Left forelimb (tissue), 1 donor: ENCODE data around the gene IRF2.
"Not testable (repeated sequence)": the region's sequence is repeated elsewhere in the genome, so short reads cannot be mapped to it uniquely, and the experiment has no call there.

Source experiments
- DNase-seq: peaks from one replicate; pipeline ENCODE4 v3.0.0-alpha.2; 2018; ENCODE audit warnings: low spot score

IRF2 gene

GRCh38 chr4:184346682-184347081 is 127.7 kb downstream of the IRF2 start:
- DNase-seq, result no peak

- not testable (repeated sequence) for DNase-seq
Measured at GRCh38 chr4:184346273-184346672, 128.1 kb downstream of the IRF2 start.

DNA sequence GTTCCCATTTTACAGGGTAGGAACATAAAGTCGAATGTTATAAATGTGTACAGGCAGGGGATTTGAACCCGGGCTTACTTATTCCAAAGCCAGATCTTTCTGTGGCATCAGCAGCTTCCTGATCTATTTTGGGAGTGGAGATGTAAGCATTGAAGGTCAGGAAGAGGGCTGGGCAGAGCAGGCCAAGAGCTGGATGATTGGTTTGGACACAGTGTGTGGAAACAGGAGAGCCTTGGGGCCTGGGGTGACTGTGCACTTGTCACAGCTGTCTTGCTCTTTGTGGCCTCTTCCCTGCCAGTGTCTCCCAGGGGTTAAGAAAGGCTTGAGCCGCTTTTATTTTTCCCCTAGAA is 128.8 kb downstream of the IRF2 start:
- DNase-seq, result no peak

DNA sequence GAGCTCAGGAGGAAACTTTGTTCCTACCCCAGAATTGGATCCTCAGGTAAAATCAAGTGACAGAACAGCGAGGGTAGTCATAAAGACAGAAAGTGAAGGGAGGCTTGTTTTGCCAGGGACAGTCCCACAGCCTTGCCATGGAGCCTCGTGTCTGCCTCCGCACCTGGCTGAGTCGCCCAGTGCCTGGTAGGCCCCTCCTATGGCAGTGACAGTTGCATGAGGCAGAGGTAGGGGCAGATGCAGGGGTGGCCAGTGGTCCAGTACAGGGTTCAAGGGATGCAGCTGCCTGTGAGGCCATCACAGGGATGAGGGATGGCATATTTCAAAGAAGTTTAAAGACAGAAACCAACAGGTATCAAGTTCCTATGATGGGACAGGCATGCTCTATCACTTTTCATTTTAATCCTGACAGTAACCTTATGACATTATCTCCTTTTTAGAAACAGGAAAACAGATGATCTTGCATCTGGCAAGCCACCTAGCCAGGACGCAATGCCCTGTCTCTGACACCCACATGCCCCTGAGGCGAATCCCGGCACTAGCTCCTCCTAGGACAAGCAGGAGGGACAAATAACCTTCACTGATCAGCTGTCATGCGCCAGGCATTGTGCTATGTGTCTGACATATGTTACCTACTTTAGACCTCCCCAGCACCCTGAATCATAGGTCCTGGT is 129.3 kb downstream of the IRF2 start:
- no peak for DNase-seq

DNA sequence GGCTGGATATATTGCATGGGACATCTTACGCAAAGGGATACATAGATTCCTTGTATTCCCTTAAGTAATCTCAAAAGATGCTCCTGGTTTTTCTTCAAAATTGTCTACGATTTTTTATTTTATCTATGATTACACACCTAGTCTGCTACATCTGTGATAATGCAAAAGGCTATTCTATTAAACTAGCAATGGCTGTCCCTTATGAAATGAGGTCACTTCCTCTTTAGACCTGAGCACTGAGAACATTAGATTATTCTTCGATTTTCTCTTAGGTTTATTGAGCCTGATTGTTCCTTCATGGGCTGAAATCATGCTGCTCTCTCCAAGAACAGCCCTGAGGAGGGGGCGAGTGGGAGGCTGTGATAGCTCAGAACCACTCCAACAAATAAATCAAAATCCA is 129.9 kb downstream of the IRF2 start:
- no peak for DNase-seq

DNA sequence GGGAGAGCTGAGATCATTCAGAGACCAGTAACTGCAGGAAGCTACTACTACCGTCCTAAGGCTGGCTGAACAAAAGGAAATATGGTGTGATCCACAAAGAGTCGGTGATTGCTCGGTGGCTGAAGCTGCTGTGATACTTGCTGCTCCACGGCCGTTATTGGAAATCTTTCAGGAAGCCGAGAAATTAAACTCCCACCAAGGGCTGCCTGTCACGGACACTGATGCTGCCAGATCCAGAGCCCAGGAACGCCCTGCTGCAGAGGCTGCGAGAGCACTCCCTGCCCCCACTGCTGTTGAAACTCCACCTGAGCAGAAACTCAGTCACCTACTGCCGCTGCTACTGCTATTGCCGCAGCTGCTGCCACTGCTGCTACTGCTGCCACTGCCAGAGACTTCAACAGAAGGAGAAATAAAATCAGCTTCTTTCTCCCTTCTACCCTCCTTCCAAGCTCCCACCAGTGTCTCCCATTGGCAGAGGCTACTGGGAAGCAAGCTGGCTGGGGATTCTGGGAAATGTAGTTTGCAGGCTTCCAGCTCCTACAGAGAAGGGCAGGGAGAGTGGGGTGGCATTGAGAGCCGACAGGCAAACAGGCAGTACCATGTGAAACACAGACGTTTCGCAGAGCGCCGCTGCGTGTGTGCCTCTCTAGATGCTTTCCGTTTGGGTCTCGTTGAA is 130.7 kb downstream of the IRF2 start:
- DNase-seq, result peak; percentile 85

DNA sequence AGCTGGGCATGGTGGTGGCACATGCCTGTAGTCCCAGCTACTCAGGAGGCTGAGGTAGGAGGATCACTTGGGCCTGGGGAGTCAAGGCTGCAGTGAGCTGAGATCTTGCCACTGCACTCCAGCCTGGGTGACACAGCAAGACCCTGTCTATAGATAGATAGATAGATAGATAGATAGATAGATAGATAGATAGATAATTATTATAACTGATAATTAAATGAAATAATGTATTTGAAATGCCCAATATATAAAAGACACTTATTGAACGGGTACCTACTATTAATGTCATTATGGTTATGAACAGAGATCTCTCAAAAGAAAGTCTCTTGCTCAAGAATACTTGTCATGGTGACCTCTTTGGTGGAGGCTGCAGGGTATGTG is 131.5 kb downstream of the IRF2 start:
- not testable (repeated sequence) for DNase-seq

- DNase-seq, result no peak
Measured at GRCh38 chr4:184342167-184342856, 132.0 kb downstream of the IRF2 start.

DNA sequence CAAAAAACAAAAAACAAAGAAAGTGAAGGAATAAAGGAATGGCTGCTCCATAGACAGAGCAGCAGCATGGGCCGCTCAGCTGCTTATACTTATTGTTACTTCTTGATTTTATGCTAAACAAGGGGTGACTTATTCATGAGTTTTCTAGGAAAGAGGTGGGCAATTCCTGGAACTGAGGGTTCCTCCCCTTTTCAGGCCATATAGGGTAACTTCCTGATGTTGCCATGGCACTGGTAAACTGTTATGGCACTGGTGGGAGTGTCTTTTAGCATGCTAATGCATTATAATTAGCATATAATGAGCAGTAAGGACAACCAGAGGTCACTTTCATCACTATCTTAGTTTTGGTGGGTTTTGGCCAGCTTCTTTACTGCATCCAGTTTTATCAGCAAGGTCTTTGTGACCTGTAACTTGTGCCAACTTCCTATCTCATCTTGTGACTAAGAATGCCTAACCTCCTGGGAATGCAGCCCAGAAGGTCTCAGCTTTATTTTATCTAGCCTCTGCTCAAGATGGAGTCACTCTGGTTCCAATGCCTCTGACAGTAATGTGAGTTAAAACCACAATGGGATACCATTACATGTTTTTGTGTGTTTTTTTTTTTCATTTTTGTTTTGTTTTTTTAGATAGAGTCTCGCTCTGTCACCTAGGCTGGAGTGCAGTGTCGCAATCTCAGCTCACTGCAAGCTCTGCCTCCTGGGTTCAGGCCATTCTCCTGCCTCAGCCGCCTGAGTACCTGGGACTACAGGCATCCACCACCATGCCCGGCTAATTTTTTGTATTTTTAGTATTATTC is 134.8 kb downstream of the IRF2 start:
- not testable (repeated sequence) for DNase-seq

GRCh38 chr4:184337907-184338306 is 136.4 kb downstream of the IRF2 start:
- DNase-seq, result no peak
